Upper lobe of left lung (tissue), 6 donors: ENCODE data around the gene PHTF2. TPM values are rescaled to one million over a fixed set of nuclear protein-coding genes. Genes with fewer than 3 reads are reported as not detected.

Source experiments
- ATAC-seq, 2 donors: fragments of 200-7000 bp; cut with Tn5 transposase; one replicate each; pipeline ENCODE4 v1.9.1; 2022; ENCODE audit warnings: mild to moderate bottlenecking in 2 of 2, moderate library complexity in 2 of 2; ENCODE audit not compliant: low FRiP score in 2 of 2
- DNase-seq, 2 donors: peaks; one replicate each; pipeline ENCODE4 v3.0.0-alpha.2; 2019 to 2020
- H3K27ac ChIP-seq, 4 donors: fragments of 200-600 bp; sonication (generic); one replicate each; pipeline ENCODE4 v1.5.1; 2016 to 2019
- H3K27me3 ChIP-seq, 4 donors: fragments of 200-600 bp; sonication (generic); one replicate each; pipeline ENCODE4 v1.5.1; 2017 to 2019
- H3K36me3 ChIP-seq, 4 donors: fragments of 200-600 bp; sonication (generic); one replicate each; pipeline ENCODE4 v1.5.1; 2016 to 2019
- H3K4me1 ChIP-seq, 4 donors: fragments of 200-600 bp; sonication (generic); one replicate each; pipeline ENCODE4 v1.5.1; 2018 to 2019
- H3K4me3 ChIP-seq, 4 donors: fragments of 200-600 bp; sonication (generic); one replicate each; pipeline ENCODE4 v1.5.1; 2017 to 2019; ENCODE audit warnings: mild to moderate bottlenecking in 2 of 4, moderate library complexity in 1 of 4
- H3K9me3 ChIP-seq, 4 donors: fragments of 200-600 bp; sonication (generic); one replicate each; pipeline ENCODE4 v1.5.1; 2018 to 2019
- CTCF ChIP-seq, 6 experiments: fragments of 450-650 bp in 4 of 6; fragments of 200-600 bp in 2 of 6; sonication (generic) in 2 of 6; IDR thresholded peaks; one replicate each; pipeline ENCODE4 v1.5.1; 2016 to 2019; ENCODE audit warnings: antibody characterized with exemption in 6 of 6
- EP300 ChIP-seq, 4 donors: sonication (generic); formaldehyde crosslinking; IDR thresholded peaks; one replicate each; pipeline ENCODE4 v1.5.1; 2017; ENCODE audit warnings: antibody characterized with exemption in 4 of 4, control low read depth in 2 of 4
- POLR2A ChIP-seq, 4 donors: fragments of 450-650 bp; IDR thresholded peaks; one replicate each; pipeline ENCODE4 v1.5.1; 2016 to 2017; ENCODE audit warnings: antibody characterized with exemption in 4 of 4, mild to moderate bottlenecking in 2 of 4
- POLR2AphosphoS5 ChIP-seq, 2 donors: sonication (generic); formaldehyde crosslinking; IDR thresholded peaks; one replicate each; pipeline ENCODE4 v1.5.1; 2017; ENCODE audit warnings: antibody characterized with exemption in 2 of 2
- WGBS, 2 donors: methylation state at CpG; one replicate each; pipeline ENCODE4 v1.1.5; 2017 to 2018; 5-methylcytosine and 5-hydroxymethylcytosine counted together
- total RNA-seq, 6 donors: library from RNA; depleted of rRNA in 4 of 6; stranded (reverse); fragments of >200 nt in 4 of 6; gene quantifications; one replicate each; pipeline versions ENCODE4 v1.1.0 to v1.2.1, GENCODE V29; 2016 to 2021
- donor health status: DM: no; HTN: no; CAD: no; lungs with moderate emphysema.
- donor health status: DM: no; HTN: yes; CAD: no; lungs with severe emphysema.

The PHTF2 gene
- total RNA-seq, 6 donors from 2014 or later: 7.0 to 25.2 (median 14.7) TPM

- TF ChIP-seq CTCF (IDR thresholded peaks at IDR 0.05) (no peak), POLR2A (IDR thresholded peaks at IDR 0.05) (no peak), POLR2AphosphoS5 (IDR thresholded peaks at IDR 0.05) (no peak), EP300 (IDR thresholded peaks at IDR 0.05) (no peak)
- Histone ChIP-seq H3K4me1 (no peaks in the 10 kb centered on the region), H3K27ac (no peak overlapping the region), H3K9me3 (no peaks in the 10 kb centered on the region), H3K36me3 (no peaks in the 10 kb centered on the region), H3K4me3 (no peak overlapping the region), H3K27me3 (no peaks in the 10 kb centered on the region)
- ATAC-seq: no peak
- no peak for DNase-seq
- WGBS, 2 donors: 92 to 95% methylated on average over 3 of the region's 3 CpGs
Observed at GRCh38 chr7:77877791-77878190, 79.2 kb downstream of the PHTF2 start.

- Histone ChIP-seq H3K4me1 (no peaks in the 10 kb centered on the region), H3K4me3 (no peak overlapping the region), H3K9me3 (no peaks in the 10 kb centered on the region), H3K27me3 (no peaks in the 10 kb centered on the region), H3K36me3 (no peaks in the 10 kb centered on the region), H3K27ac (no peak overlapping the region)
- no peak for TF ChIP-seq POLR2A (IDR thresholded peaks at IDR 0.05)
- TF ChIP-seq EP300 (IDR thresholded peaks at IDR 0.05): no peak
- TF ChIP-seq CTCF (IDR thresholded peaks at IDR 0.05): no peak
- ATAC-seq (no peak), DNase-seq (no peak)
- WGBS, 2 donors: 100% methylated on average over 1 of the region's 1 CpG
Observed at GRCh38 chr7:77878500-77878899, 79.9 kb downstream of the PHTF2 start.

DNA sequence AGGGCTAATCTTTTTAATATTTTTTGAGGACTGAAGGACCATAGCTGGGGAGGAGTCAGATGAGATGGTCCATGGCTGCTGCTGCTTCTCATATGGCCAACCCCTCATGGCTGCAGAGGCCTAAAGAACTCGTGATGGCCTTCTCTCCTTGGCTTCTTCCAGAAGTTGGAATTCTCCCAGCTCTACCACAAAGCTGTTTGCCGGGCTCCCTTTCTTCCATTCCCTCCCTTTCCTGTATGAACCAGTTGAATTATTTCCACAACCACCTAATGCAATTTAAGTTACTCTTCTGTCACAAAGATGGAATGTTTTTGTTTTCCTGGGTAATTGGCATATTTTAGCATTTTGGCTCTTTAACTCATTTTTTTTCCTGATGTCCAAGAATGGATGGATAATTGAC is 80.7 kb downstream of the PHTF2 start:
- Histone ChIP-seq H3K4me1 (no peaks in the 10 kb centered on the region), H3K27ac (no peak overlapping the region), H3K27me3 (no peaks in the 10 kb centered on the region), H3K36me3 (no peaks in the 10 kb centered on the region), H3K4me3 (no peak overlapping the region), H3K9me3 (no peaks in the 10 kb centered on the region)
- no peak for TF ChIP-seq POLR2A (IDR thresholded peaks at IDR 0.05)
- no peak for TF ChIP-seq CTCF (IDR thresholded peaks at IDR 0.05)
- TF ChIP-seq POLR2AphosphoS5 (IDR thresholded peaks at IDR 0.05): no peak
- TF ChIP-seq EP300 (IDR thresholded peaks at IDR 0.05): no peak
- 65 to 77% methylated on average over 2 of the region's 2 CpGs for WGBS, 2 donors
- ATAC-seq (no peak), DNase-seq (no peak)

DNA sequence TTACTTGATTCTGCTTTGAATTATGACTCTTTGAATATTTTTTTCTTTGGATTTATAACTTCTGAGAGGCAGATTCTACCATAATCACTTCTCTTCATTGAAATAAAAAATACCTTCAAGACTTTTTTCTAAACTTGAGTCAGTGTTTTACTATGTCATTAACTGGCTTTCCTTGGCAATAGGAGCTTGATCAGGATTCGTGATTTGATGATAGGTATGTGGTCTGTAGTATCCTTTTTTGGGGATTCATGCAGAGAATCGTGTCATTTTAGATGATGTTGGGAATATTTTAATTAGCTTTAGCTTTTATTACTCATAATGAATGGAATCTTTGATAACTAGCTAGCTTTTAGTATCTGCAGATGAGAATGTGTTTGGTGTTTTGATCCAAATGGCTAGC is 83.3 kb downstream of the PHTF2 start:
- no peak overlapping the region for H3K27ac ChIP-seq
- WGBS, 2 donors: 96 to 99% methylated on average over 2 of the region's 2 CpGs
- H3K9me3 ChIP-seq: no peaks in the 10 kb centered on the region
- ATAC-seq (no peak), DNase-seq (no peak)
- TF ChIP-seq CTCF (IDR thresholded peaks at IDR 0.05) (no peak), POLR2A (IDR thresholded peaks at IDR 0.05) (no peak), POLR2AphosphoS5 (IDR thresholded peaks at IDR 0.05) (no peak), EP300 (IDR thresholded peaks at IDR 0.05) (no peak)
- no peaks in the 10 kb centered on the region for H3K36me3 ChIP-seq
- H3K27me3 ChIP-seq: no peaks in the 10 kb centered on the region
- H3K4me1 ChIP-seq: no peaks in the 10 kb centered on the region
- H3K4me3 ChIP-seq: no peak overlapping the region

DNA sequence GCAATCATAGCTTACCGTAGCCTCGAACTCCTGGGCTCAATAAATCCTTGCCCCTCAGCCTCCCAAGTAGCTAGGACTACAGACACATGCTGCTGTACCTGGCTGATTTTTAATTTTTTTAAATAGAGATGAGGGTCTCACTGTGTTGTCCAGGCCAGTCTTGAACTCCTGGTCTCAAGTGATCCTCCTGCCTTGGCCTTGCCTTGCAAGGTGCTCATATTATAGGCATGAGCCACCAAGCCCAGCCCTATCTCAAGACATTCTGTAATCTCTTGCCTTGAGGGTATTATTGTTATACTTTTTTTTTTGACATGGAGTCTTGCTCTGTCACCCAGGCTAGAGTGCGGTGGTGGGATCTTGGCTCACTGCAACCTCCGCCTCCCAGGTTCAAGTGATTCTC is 86.6 kb downstream of the PHTF2 start:
- DNase-seq (no peak), ATAC-seq (no peak)
- Histone ChIP-seq H3K36me3 (no peaks in the 10 kb centered on the region), H3K4me1 (no peaks in the 10 kb centered on the region), H3K4me3 (no peak overlapping the region), H3K9me3 (no peaks in the 10 kb centered on the region), H3K27me3 (no peaks in the 10 kb centered on the region), H3K27ac (no peak overlapping the region)
- TF ChIP-seq CTCF (IDR thresholded peaks at IDR 0.05) (no peak), POLR2A (IDR thresholded peaks at IDR 0.05) (no peak), POLR2AphosphoS5 (IDR thresholded peaks at IDR 0.05) (no peak), EP300 (IDR thresholded peaks at IDR 0.05) (no peak)
- WGBS, 2 donors: 87 to 98% methylated on average over 4 of the region's 4 CpGs
